Adrenal gland (tissue), 5 donors: Measurements from ENCODE around the gene SHISA8.

Source experiments
- POLR2A ChIP-seq, 2 donors: fragments of 450-650 bp; IDR thresholded peaks; one replicate each; pipeline ENCODE4 v1.6.1; 2017; ENCODE audit warnings: antibody characterized with exemption in 2 of 2, mild to moderate bottlenecking in 2 of 2, moderate library complexity in 1 of 2
- TF ChIP-seq, protein P1 (sequence below), 6 experiments: fragments of 450-650 bp in 4 of 6; fragments of 200-600 bp in 2 of 6; sonication (generic) in 1 of 6; IDR thresholded peaks; 1 replicate in 5 of 6; 2 replicates in 1 of 6; pipeline versions ENCODE4 v1.5.1 to v1.8.0; 2016 to 2021; ENCODE audit warnings: antibody characterized with exemption in 6 of 6, mild to moderate bottlenecking in 2 of 6, moderate library complexity in 1 of 6
- donor health status: DM: no; HTN: no; CAD: no.

- TF ChIP-seq, protein P1, sequence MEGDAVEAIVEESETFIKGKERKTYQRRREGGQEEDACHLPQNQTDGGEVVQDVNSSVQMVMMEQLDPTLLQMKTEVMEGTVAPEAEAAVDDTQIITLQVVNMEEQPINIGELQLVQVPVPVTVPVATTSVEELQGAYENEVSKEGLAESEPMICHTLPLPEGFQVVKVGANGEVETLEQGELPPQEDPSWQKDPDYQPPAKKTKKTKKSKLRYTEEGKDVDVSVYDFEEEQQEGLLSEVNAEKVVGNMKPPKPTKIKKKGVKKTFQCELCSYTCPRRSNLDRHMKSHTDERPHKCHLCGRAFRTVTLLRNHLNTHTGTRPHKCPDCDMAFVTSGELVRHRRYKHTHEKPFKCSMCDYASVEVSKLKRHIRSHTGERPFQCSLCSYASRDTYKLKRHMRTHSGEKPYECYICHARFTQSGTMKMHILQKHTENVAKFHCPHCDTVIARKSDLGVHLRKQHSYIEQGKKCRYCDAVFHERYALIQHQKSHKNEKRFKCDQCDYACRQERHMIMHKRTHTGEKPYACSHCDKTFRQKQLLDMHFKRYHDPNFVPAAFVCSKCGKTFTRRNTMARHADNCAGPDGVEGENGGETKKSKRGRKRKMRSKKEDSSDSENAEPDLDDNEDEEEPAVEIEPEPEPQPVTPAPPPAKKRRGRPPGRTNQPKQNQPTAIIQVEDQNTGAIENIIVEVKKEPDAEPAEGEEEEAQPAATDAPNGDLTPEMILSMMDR (IDR thresholded peaks at IDR 0.05): no peak
- no peak for TF ChIP-seq POLR2A (IDR thresholded peaks at IDR 0.05)
Measured at GRCh38 chr22:41862160-41862529, 52.7 kb downstream of the SHISA8 start.
